ENCODE results near the gene SLC43A1.

Gene SLC43A1

DNA sequence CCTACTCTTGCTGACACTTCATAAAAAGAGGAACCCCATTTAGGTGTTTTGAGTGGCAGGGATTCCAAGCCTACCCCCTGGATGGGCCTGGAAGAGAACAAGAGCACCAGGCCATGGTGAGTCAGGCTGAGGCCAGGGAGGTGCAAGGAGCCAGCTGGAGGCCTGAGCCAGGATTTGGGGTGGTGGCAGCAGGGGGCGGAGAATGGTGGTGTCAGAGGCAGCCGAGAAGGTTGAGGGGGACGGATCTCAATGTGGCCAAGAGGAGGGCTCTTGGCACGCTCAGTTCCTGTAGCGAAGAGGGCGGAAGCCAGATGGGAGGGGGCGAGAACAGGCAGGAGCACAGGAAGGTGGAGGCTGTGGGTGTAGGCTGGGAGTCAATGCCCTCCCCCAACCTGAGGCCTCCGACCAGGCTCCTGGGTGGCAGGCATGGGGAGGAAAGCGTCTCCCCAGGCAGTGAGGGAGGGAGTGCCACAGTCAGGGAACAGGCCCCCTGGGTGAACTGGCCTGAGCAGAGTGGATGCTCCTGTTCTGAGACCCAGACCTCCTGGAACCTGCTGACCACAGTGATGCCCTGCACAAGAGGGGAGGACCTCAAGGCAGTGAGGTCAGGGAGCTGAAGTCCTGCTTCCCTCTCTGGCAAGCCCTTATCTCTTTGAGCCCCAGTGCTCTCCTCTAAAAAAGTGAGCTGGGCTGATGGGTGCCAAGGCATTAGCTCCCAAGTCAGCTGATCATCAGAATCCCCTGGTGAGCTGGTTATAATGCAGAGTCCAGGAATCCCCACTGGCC lies 41.3 kb downstream of the SLC43A1 start:
- H3K4me1 ChIP-seq (ENCODE audit: control insufficient read depth, insufficient read depth, low read depth, low read length), result peaks cover 15% of the 10 kb centered on the region
- H3K36me3 ChIP-seq (ENCODE audit: control insufficient read depth in 1 of 2, insufficient read depth in 2 of 2, low read depth in 1 of 2, low read length in 2 of 2), result peaks cover 0 to 14% of the 10 kb centered on the region in 2 experiments
- H3K79me1 ChIP-seq (replicated peaks; ENCODE audit: low read length, poor library complexity, severe bottlenecking), result no peaks in the 10 kb centered on the region
- H3K27ac ChIP-seq (ENCODE audit: low read length, poor library complexity, severe bottlenecking), result no peak overlapping the region
- H3K27me3 ChIP-seq (ENCODE audit: control insufficient read depth in 1 of 2, insufficient read depth in 1 of 2, low read length in 2 of 2), result peaks cover 30 to 68% of the 10 kb centered on the region in 2 experiments
- H3K4ac ChIP-seq (ENCODE audit: low read depth in 1 of 2, low read length in 2 of 2), result no peak overlapping the region
- H3K18ac ChIP-seq (ENCODE audit: low read depth in 1 of 2, low read length in 2 of 2), result peak overlapping the region in 1 of 2 experiments; percentile 49
- no peak overlapping the region for H2BK15ac ChIP-seq (ENCODE audit: low read depth, poor library complexity, severe bottlenecking)
- H4K8ac ChIP-seq (ENCODE audit: low read length), result no peak overlapping the region
- H2BK120ac ChIP-seq (ENCODE audit: low read depth, low read length), result no peak overlapping the region
- peak overlapping the region; percentile 41 for H4K91ac ChIP-seq (ENCODE audit: low read length)
- peak overlapping the region in 1 of 2 experiments; percentile 36 for H3K14ac ChIP-seq (ENCODE audit: low read length in 2 of 2)
- H2AFZ ChIP-seq (ENCODE audit: low read depth, low read length), result no peak overlapping the region
- peak overlapping the region in 1 of 2 experiments; percentile 0 for H3K23ac ChIP-seq (ENCODE audit: low read length in 2 of 2)
- no peak overlapping the region for H2AK5ac ChIP-seq (ENCODE audit: low read length, severe bottlenecking)
- no peak overlapping the region for H2BK12ac ChIP-seq (ENCODE audit: low read length in 2 of 2)
- H3K9me3 ChIP-seq (ENCODE audit: control insufficient read depth, low read length), result no peaks in the 10 kb centered on the region
- no peak overlapping the region for H3K4me3 ChIP-seq (ENCODE audit: insufficient read depth in 1 of 2, low read depth in 1 of 2, low read length in 2 of 2)
- 52% methylated on average over 9 of the region's 9 CpGs for WGBS
- H2BK5ac ChIP-seq (ENCODE audit: low read depth, low read length, poor library complexity, severe bottlenecking), result no peak overlapping the region
- no peak overlapping the region for H3K4me2 ChIP-seq (ENCODE audit: low read length, poor library complexity, severe bottlenecking)
- no peak for DNase-seq
- no peak overlapping the region for H3K9ac ChIP-seq (ENCODE audit: low read length)

GRCh38 chr11:57473285-57473841 lies 42.1 kb downstream of the SLC43A1 start:
- no peak overlapping the region for H4K8ac ChIP-seq (ENCODE audit: low read length)
- H3K4me1 ChIP-seq (ENCODE audit: control insufficient read depth, insufficient read depth, low read depth, low read length), result peaks cover 15% of the 10 kb centered on the region
- no peak overlapping the region for H2BK12ac ChIP-seq (ENCODE audit: low read length in 2 of 2)
- H3K4me3 ChIP-seq (ENCODE audit: insufficient read depth in 1 of 2, low read depth in 1 of 2, low read length in 2 of 2), result no peak overlapping the region
- H3K27ac ChIP-seq (ENCODE audit: low read length, poor library complexity, severe bottlenecking), result no peak overlapping the region
- H3K23ac ChIP-seq (ENCODE audit: low read length in 2 of 2), result no peak overlapping the region
- peaks cover 0 to 22% of the 10 kb centered on the region in 2 experiments for H3K36me3 ChIP-seq (ENCODE audit: control insufficient read depth in 1 of 2, insufficient read depth in 2 of 2, low read depth in 1 of 2, low read length in 2 of 2)
- H4K91ac ChIP-seq (ENCODE audit: low read length), result no peak overlapping the region
- H3K4ac ChIP-seq (ENCODE audit: low read depth in 1 of 2, low read length in 2 of 2), result no peak overlapping the region
- DNase-seq, result no peak
- H2AFZ ChIP-seq (ENCODE audit: low read depth, low read length), result no peak overlapping the region
- H3K79me1 ChIP-seq (replicated peaks; ENCODE audit: low read length, poor library complexity, severe bottlenecking), result no peaks in the 10 kb centered on the region
- no peak overlapping the region for H2AK5ac ChIP-seq (ENCODE audit: low read length, severe bottlenecking)
- no peak overlapping the region for H2BK120ac ChIP-seq (ENCODE audit: low read depth, low read length)
- H2BK15ac ChIP-seq (ENCODE audit: low read depth, poor library complexity, severe bottlenecking), result no peak overlapping the region
- no peaks in the 10 kb centered on the region for H3K9me3 ChIP-seq (ENCODE audit: control insufficient read depth, low read length)
- no peak overlapping the region for H3K18ac ChIP-seq (ENCODE audit: low read depth in 1 of 2, low read length in 2 of 2)
- H3K14ac ChIP-seq (ENCODE audit: low read length in 2 of 2), result no peak overlapping the region
- H3K9ac ChIP-seq (ENCODE audit: low read length), result no peak overlapping the region
- no peak overlapping the region for H2BK5ac ChIP-seq (ENCODE audit: low read depth, low read length, poor library complexity, severe bottlenecking)
- 21% methylated on average over 6 of the region's 6 CpGs for WGBS
- H3K27me3 ChIP-seq (ENCODE audit: control insufficient read depth in 1 of 2, insufficient read depth in 1 of 2, low read length in 2 of 2), result peaks cover 30 to 68% of the 10 kb centered on the region in 2 experiments
- H3K4me2 ChIP-seq (ENCODE audit: low read length, poor library complexity, severe bottlenecking), result no peak overlapping the region

DNA sequence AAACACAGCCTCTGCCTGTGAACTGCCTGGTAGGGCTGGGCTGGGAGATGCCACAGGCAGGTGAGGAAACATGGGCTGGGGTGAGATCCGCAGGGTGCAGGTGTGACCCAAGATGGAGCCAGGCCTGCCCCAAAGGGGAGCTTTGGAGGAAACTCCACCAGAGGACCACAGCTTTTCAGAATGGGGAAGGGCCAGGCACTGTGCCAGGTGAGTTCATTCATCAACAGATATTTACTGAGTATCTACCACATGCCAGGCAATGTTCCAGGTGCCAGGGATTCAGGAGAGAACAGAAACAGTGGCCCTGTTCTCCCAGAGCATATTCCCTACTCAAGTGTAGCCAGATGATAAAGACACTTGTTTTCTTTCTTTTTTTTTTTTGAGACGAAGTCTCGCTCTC lies 44.0 kb downstream of the SLC43A1 start:
- no peak overlapping the region for H3K23ac ChIP-seq (ENCODE audit: low read length in 2 of 2)
- H3K9me3 ChIP-seq (ENCODE audit: control insufficient read depth, low read length), result no peaks in the 10 kb centered on the region
- H3K79me1 ChIP-seq (replicated peaks; ENCODE audit: low read length, poor library complexity, severe bottlenecking), result no peaks in the 10 kb centered on the region
- no peak overlapping the region for H3K27ac ChIP-seq (ENCODE audit: low read length, poor library complexity, severe bottlenecking)
- no peak overlapping the region for H3K4ac ChIP-seq (ENCODE audit: low read depth in 1 of 2, low read length in 2 of 2)
- DNase-seq, result no peak
- WGBS, result 91% methylated on average over 3 of the region's 3 CpGs
- H3K4me1 ChIP-seq (ENCODE audit: control insufficient read depth, insufficient read depth, low read depth, low read length), result peaks cover 11% of the 10 kb centered on the region
- peaks cover 0 to 27% of the 10 kb centered on the region in 2 experiments for H3K36me3 ChIP-seq (ENCODE audit: control insufficient read depth in 1 of 2, insufficient read depth in 2 of 2, low read depth in 1 of 2, low read length in 2 of 2)
- no peak overlapping the region for H2BK120ac ChIP-seq (ENCODE audit: low read depth, low read length)
- H3K27me3 ChIP-seq (ENCODE audit: control insufficient read depth in 1 of 2, insufficient read depth in 1 of 2, low read length in 2 of 2), result peaks cover 14 to 62% of the 10 kb centered on the region in 2 experiments
- no peak overlapping the region for H3K4me3 ChIP-seq (ENCODE audit: insufficient read depth in 1 of 2, low read depth in 1 of 2, low read length in 2 of 2)
- no peak overlapping the region for H3K14ac ChIP-seq (ENCODE audit: low read length in 2 of 2)
- H2BK5ac ChIP-seq (ENCODE audit: low read depth, low read length, poor library complexity, severe bottlenecking), result no peak overlapping the region
- H4K8ac ChIP-seq (ENCODE audit: low read length), result no peak overlapping the region
- H2BK12ac ChIP-seq (ENCODE audit: low read length in 2 of 2), result no peak overlapping the region
- no peak overlapping the region for H3K18ac ChIP-seq (ENCODE audit: low read depth in 1 of 2, low read length in 2 of 2)
- H2AFZ ChIP-seq (ENCODE audit: low read depth, low read length), result no peak overlapping the region
- H2AK5ac ChIP-seq (ENCODE audit: low read length, severe bottlenecking), result no peak overlapping the region
- H3K4me2 ChIP-seq (ENCODE audit: low read length, poor library complexity, severe bottlenecking), result no peak overlapping the region
- no peak overlapping the region for H2BK15ac ChIP-seq (ENCODE audit: low read depth, poor library complexity, severe bottlenecking)
- H4K91ac ChIP-seq (ENCODE audit: low read length), result no peak overlapping the region
- H3K9ac ChIP-seq (ENCODE audit: low read length), result no peak overlapping the region

DNA sequence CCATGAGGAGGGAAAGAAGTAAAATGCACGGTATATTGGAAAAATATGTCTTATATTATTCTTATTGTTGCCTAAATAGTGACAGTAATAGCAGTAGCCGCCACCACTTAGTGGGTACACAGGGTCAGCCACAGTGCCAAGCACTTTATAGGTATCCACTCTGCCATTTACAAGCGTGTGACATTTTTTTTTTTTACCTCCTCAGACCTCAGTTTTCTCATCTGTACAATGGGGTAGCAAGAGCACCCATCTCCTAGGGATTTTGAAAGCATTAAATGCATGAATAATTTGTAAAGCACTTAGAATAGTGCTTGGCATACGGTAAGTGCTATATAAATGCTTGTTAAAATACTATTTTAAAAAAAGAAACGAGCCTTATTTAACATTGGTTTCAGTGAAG lies 46.2 kb downstream of the SLC43A1 start:
- H2AFZ ChIP-seq (ENCODE audit: low read depth, low read length), result no peak overlapping the region
- DNase-seq, result no peak
- H2BK120ac ChIP-seq (ENCODE audit: low read depth, low read length), result no peak overlapping the region
- H3K4me3 ChIP-seq (ENCODE audit: insufficient read depth in 1 of 2, low read depth in 1 of 2, low read length in 2 of 2), result no peak overlapping the region
- no peaks in the 10 kb centered on the region for H3K79me1 ChIP-seq (replicated peaks; ENCODE audit: low read length, poor library complexity, severe bottlenecking)
- peaks cover 0 to 55% of the 10 kb centered on the region in 2 experiments for H3K27me3 ChIP-seq (ENCODE audit: control insufficient read depth in 1 of 2, insufficient read depth in 1 of 2, low read length in 2 of 2)
- H3K36me3 ChIP-seq (ENCODE audit: control insufficient read depth in 1 of 2, insufficient read depth in 2 of 2, low read depth in 1 of 2, low read length in 2 of 2), result peaks cover 0 to 27% of the 10 kb centered on the region in 2 experiments
- no peaks in the 10 kb centered on the region for H3K9me3 ChIP-seq (ENCODE audit: control insufficient read depth, low read length)
- no peak overlapping the region for H3K23ac ChIP-seq (ENCODE audit: low read length in 2 of 2)
- H2BK5ac ChIP-seq (ENCODE audit: low read depth, low read length, poor library complexity, severe bottlenecking), result no peak overlapping the region
- no peak overlapping the region for H3K4me2 ChIP-seq (ENCODE audit: low read length, poor library complexity, severe bottlenecking)
- no peak overlapping the region for H3K9ac ChIP-seq (ENCODE audit: low read length)
- H2BK15ac ChIP-seq (ENCODE audit: low read depth, poor library complexity, severe bottlenecking), result no peak overlapping the region
- H2BK12ac ChIP-seq (ENCODE audit: low read length in 2 of 2), result no peak overlapping the region
- H3K27ac ChIP-seq (ENCODE audit: low read length, poor library complexity, severe bottlenecking), result no peak overlapping the region
- H3K4ac ChIP-seq (ENCODE audit: low read depth in 1 of 2, low read length in 2 of 2), result no peak overlapping the region
- H2AK5ac ChIP-seq (ENCODE audit: low read length, severe bottlenecking), result no peak overlapping the region
- H3K4me1 ChIP-seq (ENCODE audit: control insufficient read depth, insufficient read depth, low read depth, low read length), result peaks cover 4% of the 10 kb centered on the region
- no peak overlapping the region for H4K91ac ChIP-seq (ENCODE audit: low read length)
- no peak overlapping the region for H3K14ac ChIP-seq (ENCODE audit: low read length in 2 of 2)
- 91% methylated on average over 5 of the region's 5 CpGs for WGBS
- no peak overlapping the region for H3K18ac ChIP-seq (ENCODE audit: low read depth in 1 of 2, low read length in 2 of 2)
- no peak overlapping the region for H4K8ac ChIP-seq (ENCODE audit: low read length)

Data from mesenchymal stem cell (in vitro differentiated cells and primary cell).